Measurements from ENCODE around the gene MAOB. TPM values are rescaled to one million over a fixed set of nuclear protein-coding genes. Genes with fewer than 3 reads are reported as not detected.

MAOB gene
- total RNA-seq, 2 donors from 2014 or later, result not detected

- H3K27ac Mint-ChIP-seq, result no peak overlapping the region
- H3K4me1 Mint-ChIP-seq, result no peaks in the 10 kb centered on the region
- ATAC-seq (replicated peaks), result no peak
- peaks cover 12% of the 10 kb centered on the region for H3K27me3 Mint-ChIP-seq
- H3K9me3 Mint-ChIP-seq, result no peaks in the 10 kb centered on the region
- no peak overlapping the region for H3K4me3 Mint-ChIP-seq
- no peaks in the 10 kb centered on the region for H3K36me3 Mint-ChIP-seq (ENCODE audit: low read depth)
These were observed 45.6 kb downstream of the MAOB start for GRCh38 chrX:43836435-43837184.

- no peaks in the 10 kb centered on the region for H3K36me3 Mint-ChIP-seq (ENCODE audit: low read depth)
- H3K4me1 Mint-ChIP-seq, result no peaks in the 10 kb centered on the region
- no peak overlapping the region for H3K4me3 Mint-ChIP-seq
- H3K9me3 Mint-ChIP-seq, result no peaks in the 10 kb centered on the region
- no peak for ATAC-seq (replicated peaks)
- H3K27ac Mint-ChIP-seq, result no peak overlapping the region
- peaks cover 10% of the 10 kb centered on the region for H3K27me3 Mint-ChIP-seq
These were observed 46.7 kb downstream of the MAOB start for GRCh38 chrX:43835559-43835958.

- Mint-ChIP-seq H3K36me3 (ENCODE audit: low read depth) (no peaks in the 10 kb centered on the region), H3K27me3 (peaks cover 4% of the 10 kb centered on the region), H3K4me1 (no peaks in the 10 kb centered on the region), H3K4me3 (no peak overlapping the region), H3K27ac (no peak overlapping the region), H3K9me3 (no peaks in the 10 kb centered on the region)
- no peak for ATAC-seq (replicated peaks)
These were observed 54.5 kb downstream of the MAOB start for GRCh38 chrX:43827791-43828190.

- Mint-ChIP-seq H3K27me3 (peaks cover 7% of the 10 kb centered on the region), H3K9me3 (no peaks in the 10 kb centered on the region), H3K36me3 (ENCODE audit: low read depth) (no peaks in the 10 kb centered on the region), H3K4me3 (no peak overlapping the region), H3K4me1 (no peaks in the 10 kb centered on the region), H3K27ac (no peak overlapping the region)
- no peak for ATAC-seq (replicated peaks)
These were observed 60.2 kb downstream of the MAOB start for GRCh38 chrX:43822014-43822413.

- Mint-ChIP-seq H3K9me3 (no peaks in the 10 kb centered on the region), H3K36me3 (ENCODE audit: low read depth) (no peaks in the 10 kb centered on the region), H3K4me3 (no peak overlapping the region), H3K27ac (no peak overlapping the region), H3K27me3 (peaks cover 7% of the 10 kb centered on the region), H3K4me1 (peaks cover 11% of the 10 kb centered on the region)
- no peak for ATAC-seq (replicated peaks)
These were observed 64.8 kb downstream of the MAOB start for GRCh38 chrX:43817444-43817843.

- peaks cover 11% of the 10 kb centered on the region for H3K4me1 Mint-ChIP-seq
- H3K4me3 Mint-ChIP-seq, result no peak overlapping the region
- no peaks in the 10 kb centered on the region for H3K9me3 Mint-ChIP-seq
- no peak overlapping the region for H3K27ac Mint-ChIP-seq
- H3K36me3 Mint-ChIP-seq (ENCODE audit: low read depth), result no peaks in the 10 kb centered on the region
- peaks cover 7% of the 10 kb centered on the region for H3K27me3 Mint-ChIP-seq
- no peak for ATAC-seq (replicated peaks)
These were observed 67.0 kb downstream of the MAOB start for GRCh38 chrX:43815209-43815608.

- no peaks in the 10 kb centered on the region for H3K9me3 Mint-ChIP-seq
- ATAC-seq (replicated peaks), result no peak
- no peak overlapping the region for H3K27ac Mint-ChIP-seq
- peaks cover 7% of the 10 kb centered on the region for H3K27me3 Mint-ChIP-seq
- H3K4me1 Mint-ChIP-seq, result peaks cover 11% of the 10 kb centered on the region
- H3K4me3 Mint-ChIP-seq, result no peak overlapping the region
- H3K36me3 Mint-ChIP-seq (ENCODE audit: low read depth), result no peaks in the 10 kb centered on the region
These were observed 68.4 kb downstream of the MAOB start for GRCh38 chrX:43813898-43814297.

- H3K4me3 Mint-ChIP-seq, result no peak overlapping the region
These were observed 68.9 kb downstream of the MAOB start for GRCh38 chrX:43813319-43813718.

GRCh38 chrX:43809463-43809862 lies 72.8 kb downstream of the MAOB start:
- no peak overlapping the region for H3K4me3 Mint-ChIP-seq
- peaks cover 10% of the 10 kb centered on the region for H3K4me1 Mint-ChIP-seq
- peaks cover 4% of the 10 kb centered on the region for H3K27me3 Mint-ChIP-seq
- H3K27ac Mint-ChIP-seq, result no peak overlapping the region
- H3K36me3 Mint-ChIP-seq (ENCODE audit: low read depth), result no peaks in the 10 kb centered on the region
- ATAC-seq (replicated peaks), result no peak
- H3K9me3 Mint-ChIP-seq, result no peaks in the 10 kb centered on the region

More at GRCh38 chrX:43813319-43813718, 68.9 kb downstream of the MAOB start:
- H3K9me3 Mint-ChIP-seq, result no peaks in the 10 kb centered on the region
- H3K27me3 Mint-ChIP-seq, result peaks cover 4% of the 10 kb centered on the region
- H3K27ac Mint-ChIP-seq, result no peak overlapping the region
- ATAC-seq (replicated peaks), result no peak
- H3K4me1 Mint-ChIP-seq, result peaks cover 11% of the 10 kb centered on the region
- no peaks in the 10 kb centered on the region for H3K36me3 Mint-ChIP-seq (ENCODE audit: low read depth)

- Mint-ChIP-seq H3K27ac (no peak overlapping the region), H3K27me3 (peaks cover 4% of the 10 kb centered on the region)
These were observed 74.0 kb downstream of the MAOB start for GRCh38 chrX:43808231-43808630.

GRCh38 chrX:43805579-43805978 lies 76.7 kb downstream of the MAOB start:
- H3K4me1 Mint-ChIP-seq, result no peaks in the 10 kb centered on the region
- H3K27ac Mint-ChIP-seq, result no peak overlapping the region
- H3K9me3 Mint-ChIP-seq, result no peaks in the 10 kb centered on the region
- peaks cover 8% of the 10 kb centered on the region for H3K27me3 Mint-ChIP-seq
- H3K36me3 Mint-ChIP-seq (ENCODE audit: low read depth), result no peaks in the 10 kb centered on the region
- no peak for ATAC-seq (replicated peaks)
- H3K4me3 Mint-ChIP-seq, result no peak overlapping the region

More at GRCh38 chrX:43808231-43808630, 74.0 kb downstream of the MAOB start:
- ATAC-seq (replicated peaks), result no peak
- no peaks in the 10 kb centered on the region for H3K9me3 Mint-ChIP-seq
- no peak overlapping the region for H3K4me3 Mint-ChIP-seq
- H3K36me3 Mint-ChIP-seq (ENCODE audit: low read depth), result no peaks in the 10 kb centered on the region
- H3K4me1 Mint-ChIP-seq, result no peaks in the 10 kb centered on the region

- no peaks in the 10 kb centered on the region for H3K36me3 Mint-ChIP-seq (ENCODE audit: low read depth)
- H3K4me1 Mint-ChIP-seq, result no peaks in the 10 kb centered on the region
- H3K4me3 Mint-ChIP-seq, result no peak overlapping the region
- ATAC-seq (replicated peaks), result no peak
- H3K27ac Mint-ChIP-seq, result no peak overlapping the region
- H3K27me3 Mint-ChIP-seq, result peaks cover 8% of the 10 kb centered on the region
- no peaks in the 10 kb centered on the region for H3K9me3 Mint-ChIP-seq
These were observed 78.2 kb downstream of the MAOB start for GRCh38 chrX:43804021-43804420.

- H3K27ac Mint-ChIP-seq, result no peak overlapping the region
- H3K9me3 Mint-ChIP-seq, result no peaks in the 10 kb centered on the region
- H3K4me1 Mint-ChIP-seq, result no peaks in the 10 kb centered on the region
- no peak overlapping the region for H3K4me3 Mint-ChIP-seq
- no peaks in the 10 kb centered on the region for H3K36me3 Mint-ChIP-seq (ENCODE audit: low read depth)
- ATAC-seq (replicated peaks), result no peak
- H3K27me3 Mint-ChIP-seq, result no peaks in the 10 kb centered on the region
These were observed 96.2 kb downstream of the MAOB start for GRCh38 chrX:43785930-43786591.

- peaks cover 5% of the 10 kb centered on the region for H3K4me1 Mint-ChIP-seq
- no peak overlapping the region for H3K4me3 Mint-ChIP-seq
- H3K9me3 Mint-ChIP-seq, result no peaks in the 10 kb centered on the region
- H3K27me3 Mint-ChIP-seq, result no peaks in the 10 kb centered on the region
- H3K36me3 Mint-ChIP-seq (ENCODE audit: low read depth), result no peaks in the 10 kb centered on the region
- no peak overlapping the region for H3K27ac Mint-ChIP-seq
- ATAC-seq (replicated peaks), result peak; percentile 9
These were observed 124.2 kb downstream of the MAOB start for GRCh38 chrX:43758044-43758443.

- Mint-ChIP-seq H3K36me3 (ENCODE audit: low read depth) (no peaks in the 10 kb centered on the region), H3K27me3 (no peaks in the 10 kb centered on the region), H3K4me1 (peaks cover 5% of the 10 kb centered on the region), H3K27ac (no peak overlapping the region), H3K9me3 (no peaks in the 10 kb centered on the region), H3K4me3 (no peak overlapping the region)
- no peak for ATAC-seq (replicated peaks)
These were observed 126.2 kb downstream of the MAOB start for GRCh38 chrX:43756076-43756475.

Measured in activated T-helper 17 cell treated with anti-CD3 and anti-CD28 coated beads, Interleukin-2, amount 50 U/mL, for 72 hours (primary cell).